Activated CD8-positive, alpha-beta memory T cell treated with anti-CD3 and anti-CD28 coated beads for 4 hours (primary cell): Measurements from ENCODE around the gene RAB21.
"Not testable (repeated sequence)": the region's sequence is repeated elsewhere in the genome, so short reads cannot be mapped to it uniquely, and the experiment has no call there.

Experiments used
- DNase-seq, 2 donors: peaks; one replicate each; pipeline ENCODE4 v3.0.0-alpha.2; 2020; ENCODE audit warnings: low read depth in 2 of 2

RAB21 gene

GRCh38 chr12:71752891-71753290 is 1.8 kb upstream of the RAB21 start:
- no peak for DNase-seq

DNA sequence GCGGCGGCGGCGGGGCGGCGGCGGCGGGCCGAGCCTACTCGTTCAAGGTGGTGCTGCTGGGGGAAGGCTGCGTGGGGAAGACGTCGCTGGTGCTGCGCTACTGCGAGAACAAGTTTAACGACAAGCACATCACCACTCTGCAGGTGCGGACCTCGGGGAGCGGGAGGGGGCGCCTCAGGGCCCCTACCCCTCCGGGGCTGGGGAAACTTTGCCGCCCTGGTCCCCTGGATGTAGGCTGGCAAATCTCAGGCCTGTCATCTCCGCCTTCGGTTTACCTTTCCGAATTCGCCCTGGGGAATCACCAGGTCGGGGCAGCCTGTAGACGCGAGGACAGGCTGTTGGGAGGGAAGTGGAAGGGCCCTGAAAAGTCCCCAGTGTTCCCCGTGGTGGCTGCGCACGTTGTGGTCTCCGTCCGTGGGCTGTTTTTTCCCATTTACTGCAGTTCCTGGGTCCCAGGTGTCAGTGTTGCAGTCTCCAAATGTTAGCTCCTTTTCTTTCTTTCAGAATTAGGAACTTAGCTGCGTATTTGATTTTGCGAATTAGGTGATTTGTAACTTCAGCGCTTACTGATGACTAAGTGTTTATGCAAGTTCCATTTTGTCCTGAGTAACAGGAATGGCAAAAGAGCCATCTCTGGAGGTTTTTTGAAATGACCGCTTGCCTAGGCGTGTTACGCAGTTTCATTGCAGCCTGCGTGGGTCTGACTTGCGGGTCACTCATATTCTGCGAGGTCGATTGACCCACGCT is 656 bp downstream of the RAB21 start:
- DNase-seq, result peak; percentile 31 to 33

DNA sequence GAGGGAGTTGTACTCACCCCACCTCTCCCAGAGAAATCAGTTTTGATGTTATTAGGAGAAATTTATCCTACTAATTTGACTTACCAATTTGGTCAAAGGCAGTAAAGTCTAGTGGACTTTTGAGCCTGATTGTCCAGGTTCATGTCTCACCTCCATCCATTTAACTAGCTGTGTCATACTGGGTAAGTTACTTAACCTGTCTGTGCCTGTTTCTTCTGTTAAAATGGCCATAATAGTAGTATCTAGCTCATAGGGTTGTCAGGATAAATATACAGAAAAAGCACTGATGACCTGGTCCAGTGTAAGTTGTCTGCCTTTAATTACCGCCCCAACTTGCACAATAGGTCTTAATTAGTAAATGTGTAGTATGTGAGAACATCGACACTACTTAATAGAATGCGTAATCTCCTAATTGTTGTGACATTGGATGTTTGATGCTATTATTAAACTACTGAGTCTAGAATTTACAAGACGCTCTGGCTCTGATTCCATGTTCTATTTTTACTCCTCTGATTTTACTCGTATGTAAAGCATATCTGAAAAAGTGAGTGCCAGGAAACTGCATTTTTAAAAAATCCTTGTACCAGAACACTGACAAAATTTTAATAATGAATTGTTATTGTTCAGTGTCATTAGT is 1.5 kb downstream of the RAB21 start:
- no peak for DNase-seq

DNA sequence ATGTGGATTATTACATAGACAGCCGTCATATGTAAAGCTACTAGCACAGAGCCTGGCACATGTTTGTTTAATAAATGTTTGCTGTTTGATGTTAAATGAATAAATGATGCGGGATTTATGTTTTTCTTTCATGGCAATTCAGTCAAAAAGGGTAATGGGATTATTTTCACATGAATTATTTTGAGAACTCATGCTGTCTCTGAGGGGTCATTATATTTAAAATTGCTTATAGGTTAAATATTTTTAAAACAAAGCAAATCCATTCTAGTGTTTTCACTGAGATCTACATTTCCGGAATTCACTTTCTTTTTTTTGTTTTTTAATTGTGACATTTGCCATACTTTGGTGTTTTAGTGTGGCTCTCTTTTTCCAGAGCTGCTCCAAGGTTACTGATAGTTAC is 5.3 kb downstream of the RAB21 start:
- no peak for DNase-seq

DNA sequence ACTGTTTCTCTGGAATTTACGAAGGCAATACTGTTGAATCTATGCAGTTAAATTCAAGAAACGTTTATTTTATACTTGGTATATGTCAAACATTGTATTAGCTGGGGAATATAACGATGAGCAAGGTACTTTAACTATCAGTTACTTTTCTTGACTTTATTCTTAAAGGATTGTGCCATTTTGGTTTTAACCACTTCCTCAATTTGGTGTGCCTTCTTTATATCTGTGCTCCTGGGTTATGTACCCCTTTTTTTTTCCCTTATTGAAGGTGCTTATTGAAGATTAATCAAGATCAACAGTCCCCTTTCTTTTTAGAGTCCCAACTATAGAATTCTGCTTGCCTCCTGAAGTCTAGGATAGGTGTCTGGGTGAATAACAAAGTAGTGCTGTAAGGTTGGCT is 5.8 kb downstream of the RAB21 start:
- DNase-seq, result no peak

DNA sequence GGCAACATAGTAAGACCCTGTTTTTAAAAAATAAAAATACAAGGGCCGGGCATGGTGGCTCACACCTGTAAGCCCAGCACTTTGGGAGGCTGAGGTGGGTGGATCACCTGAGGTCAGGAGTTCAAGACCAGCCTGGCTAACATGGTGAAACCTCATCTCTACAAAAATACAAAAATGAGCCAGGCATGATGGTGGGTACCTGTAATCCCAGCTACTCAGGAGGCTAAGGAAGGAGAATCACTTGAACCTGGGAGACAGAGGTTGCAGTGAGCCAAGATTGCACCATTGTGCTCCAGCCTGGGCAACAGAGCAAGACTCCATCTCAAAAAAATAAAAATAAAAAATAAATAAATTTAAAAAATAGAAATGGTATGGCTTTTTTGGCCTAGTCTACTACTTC is 6.7 kb downstream of the RAB21 start:
- not testable (repeated sequence) for DNase-seq

- no peak for DNase-seq
These were observed 9.2 kb downstream of the RAB21 start for GRCh38 chr12:71763677-71764379.

GRCh38 chr12:71764587-71765321 is 10.1 kb downstream of the RAB21 start:
- no peak for DNase-seq

DNA sequence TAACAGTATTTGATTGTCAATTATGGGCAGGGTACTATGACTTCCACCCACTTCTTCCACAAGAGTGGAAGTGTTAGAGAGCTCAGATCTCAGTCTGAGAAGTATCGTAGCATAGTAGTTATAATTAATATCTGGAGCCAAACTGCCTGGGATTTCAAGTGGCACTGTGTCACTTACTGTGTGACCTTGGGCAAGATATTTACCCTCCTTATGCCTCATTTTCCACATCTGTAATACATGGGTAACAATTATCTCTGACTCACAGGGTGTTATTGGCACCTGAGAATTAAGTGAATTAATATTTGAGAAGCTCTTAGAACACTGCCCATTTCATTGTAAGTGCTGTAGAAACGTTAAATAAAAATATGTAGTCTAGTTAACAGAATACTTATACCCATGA is 11.5 kb downstream of the RAB21 start:
- no peak for DNase-seq

DNA sequence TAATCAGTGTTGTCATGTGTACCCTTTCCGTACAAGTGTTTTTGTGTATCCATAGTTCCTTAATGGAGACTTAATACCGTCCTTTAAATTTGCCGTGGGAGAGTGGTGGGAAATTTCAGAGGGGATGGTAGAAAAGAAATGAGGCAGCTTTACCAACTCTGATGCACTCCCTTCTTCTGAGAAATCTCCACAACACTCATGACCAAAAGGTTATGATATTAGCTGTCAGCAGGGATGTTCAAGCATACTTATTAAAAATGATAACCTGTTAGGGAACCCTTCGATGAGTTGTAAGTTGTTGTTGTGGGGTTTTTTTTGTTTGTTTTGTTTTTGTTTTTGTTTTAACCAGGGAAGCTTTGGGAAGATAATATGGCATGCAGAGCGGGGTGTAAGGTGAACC is 12.5 kb downstream of the RAB21 start:
- no peak for DNase-seq

GRCh38 chr12:71768900-71769299 is 14.2 kb downstream of the RAB21 start:
- no peak for DNase-seq

DNA sequence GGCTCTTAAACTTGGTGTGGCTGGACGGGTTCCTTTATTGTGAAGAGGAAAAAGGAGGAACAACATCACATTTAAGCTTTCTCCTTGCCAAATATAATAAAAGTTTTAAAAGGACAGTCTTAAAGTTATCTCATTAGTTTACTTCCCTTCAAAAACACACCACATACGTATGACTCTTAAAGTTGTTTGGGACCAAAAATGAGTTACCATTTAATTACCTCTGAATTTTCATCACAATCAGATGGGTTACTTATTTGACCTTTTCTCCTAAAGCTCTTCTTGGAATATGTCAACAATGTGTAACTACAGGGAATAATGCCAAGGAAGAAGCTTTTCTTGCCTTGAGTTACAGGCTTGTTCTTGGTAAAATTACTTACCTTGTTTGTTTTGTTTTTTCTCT is 16.4 kb downstream of the RAB21 start:
- no peak for DNase-seq

DNA sequence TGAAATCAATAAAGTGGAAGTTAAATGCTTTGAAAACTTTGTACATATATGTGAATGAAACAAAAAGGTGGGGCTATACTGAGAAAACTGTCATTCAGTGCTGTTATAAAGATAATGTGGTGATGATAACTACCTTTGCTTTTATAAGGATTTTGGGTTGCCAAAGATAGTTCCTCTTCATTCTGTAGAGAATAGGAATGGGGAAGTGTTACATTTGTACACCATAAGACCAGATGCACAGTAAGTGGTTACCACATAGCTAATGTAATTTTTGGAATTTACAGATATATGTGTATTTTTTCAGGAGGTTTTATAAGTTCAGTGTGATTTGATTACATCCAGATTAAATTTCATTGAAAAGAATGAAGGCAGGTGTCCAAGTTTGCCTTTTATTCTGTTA is 18.1 kb downstream of the RAB21 start:
- no peak for DNase-seq

DNA sequence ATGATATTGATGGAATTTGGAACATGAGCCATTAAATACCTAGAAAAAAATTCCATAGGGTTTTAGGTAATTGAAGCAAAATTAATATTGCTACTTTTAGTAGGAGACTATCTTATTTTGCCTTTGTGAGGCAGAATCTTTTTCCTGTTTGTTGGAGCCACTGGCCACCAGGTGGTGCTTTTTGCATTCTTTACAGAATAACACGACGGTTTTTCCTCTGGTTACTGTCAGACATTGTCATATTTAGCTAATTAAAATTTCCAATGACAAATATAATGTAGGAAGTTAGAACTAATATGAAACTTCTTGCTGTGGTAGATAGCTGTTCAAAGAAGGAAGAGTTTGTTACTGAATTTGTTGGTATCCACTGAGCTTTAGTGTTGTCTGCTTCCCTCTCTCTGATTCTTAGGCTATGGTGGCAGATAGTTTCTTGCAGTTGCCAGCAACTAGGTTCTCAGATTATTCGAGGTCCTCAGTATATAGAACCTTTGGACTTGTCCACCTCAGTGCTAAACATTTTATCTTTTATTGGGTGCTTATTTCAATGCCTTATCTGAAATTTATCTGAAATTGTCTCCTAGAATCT is 25.7 kb downstream of the RAB21 start:
- DNase-seq, result peak in 1 of 2 donors; percentile 12

DNA sequence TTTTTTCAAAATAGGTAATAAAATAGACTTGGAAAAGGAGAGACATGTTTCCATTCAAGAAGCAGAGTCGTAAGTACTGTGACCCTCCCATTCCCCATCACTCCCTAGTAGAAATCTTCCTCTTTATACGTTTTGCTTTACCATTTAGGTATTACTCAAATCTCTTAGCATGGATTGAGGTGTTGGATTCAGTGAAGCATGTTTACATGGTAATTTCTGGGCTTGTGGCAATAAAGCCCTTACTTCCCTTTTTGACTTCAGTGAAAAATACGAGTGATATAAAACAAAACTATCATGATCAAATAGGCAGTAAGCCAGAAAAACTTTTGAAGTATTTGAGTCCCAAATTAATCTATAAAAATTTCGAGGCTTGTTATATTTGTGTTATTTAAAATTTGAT is 27.4 kb downstream of the RAB21 start:
- DNase-seq, result no peak

- DNase-seq, result no peak
These were observed 32.2 kb downstream of the RAB21 start for GRCh38 chr12:71786829-71787228.

DNA sequence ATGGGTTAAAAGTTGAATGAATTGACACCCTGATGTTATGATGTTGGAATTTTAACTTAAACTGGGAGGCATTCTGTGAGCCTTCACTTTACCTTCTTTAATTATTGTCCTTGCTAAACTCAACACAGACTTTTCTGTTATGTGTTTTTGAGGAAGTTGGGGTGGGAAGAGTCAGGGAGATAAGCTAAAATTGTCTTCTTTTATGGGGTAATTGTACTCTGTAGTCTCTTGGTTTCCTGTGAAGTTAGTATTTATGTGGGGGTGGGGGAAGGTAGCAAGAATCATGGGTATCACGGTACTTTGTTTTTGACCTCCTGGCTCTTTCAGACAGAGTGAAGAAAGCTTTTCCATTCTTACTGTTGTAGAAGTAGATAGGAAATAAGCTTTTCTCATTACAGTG is 32.9 kb downstream of the RAB21 start:
- DNase-seq, result no peak

GRCh38 chr12:71790331-71790730 is 35.7 kb downstream of the RAB21 start:
- no peak for DNase-seq

- no peak for DNase-seq
These were observed 36.9 kb downstream of the RAB21 start for GRCh38 chr12:71791473-71792150.

DNA sequence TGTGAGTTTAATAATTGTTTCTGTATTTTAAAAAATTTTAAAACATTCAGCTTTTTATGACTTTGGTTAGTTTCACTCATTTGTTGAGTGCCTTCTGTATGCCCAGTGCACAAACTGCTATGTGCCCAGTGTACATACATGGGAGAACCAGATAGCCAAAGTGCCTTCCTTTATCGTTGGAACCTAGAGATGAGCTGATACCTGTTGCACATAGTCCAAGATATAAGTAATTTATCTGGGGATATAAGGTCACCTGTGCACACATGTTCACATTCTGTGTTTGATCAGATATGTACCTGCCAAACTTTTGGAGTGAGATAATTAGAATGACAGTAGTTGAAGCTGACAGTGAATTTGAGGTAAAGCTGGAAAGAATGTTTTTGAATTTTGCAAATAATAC is 37.9 kb downstream of the RAB21 start:
- no peak for DNase-seq

DNA sequence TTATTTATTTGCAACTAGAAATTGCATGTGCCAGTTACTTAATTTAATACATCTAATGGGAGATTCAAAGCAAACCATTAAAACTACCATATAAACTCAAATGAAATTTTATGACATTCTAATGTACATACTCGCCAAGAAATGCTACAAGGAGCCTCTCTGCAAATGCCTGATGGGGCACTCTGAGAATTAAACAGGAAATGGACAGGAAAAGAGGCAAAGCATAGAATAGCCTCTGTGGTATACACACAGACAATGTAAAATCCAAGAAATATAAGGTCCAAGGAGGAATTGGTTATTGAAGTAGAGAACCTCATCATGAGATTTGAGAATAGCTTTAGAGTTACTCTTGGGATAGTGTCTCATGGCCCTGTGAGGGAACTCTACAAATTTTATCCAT is 41.2 kb downstream of the RAB21 start:
- no peak for DNase-seq
